GM19025 (cell line): ENCODE measurements around the gene FAM229A.
"Not testable (repeated sequence)": the region's sequence is repeated elsewhere in the genome, so short reads cannot be mapped to it uniquely, and the experiment has no call there.

Experiments used
- ATAC-seq: cut with Tn5 transposase; IDR thresholded peaks from one replicate; pipeline ENCODE4 v1.9.1; 2021; ENCODE audit warnings: mild to moderate bottlenecking, low read depth, moderate library complexity; ENCODE audit not compliant: unreplicated experiment

The FAM229A gene, protein sequence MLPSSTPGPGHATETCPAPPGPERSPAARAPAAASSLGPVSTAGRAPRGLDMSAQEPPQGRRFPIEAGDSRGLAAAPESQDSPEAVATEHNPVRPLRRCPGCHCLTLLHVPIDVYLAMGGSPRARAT

DNA sequence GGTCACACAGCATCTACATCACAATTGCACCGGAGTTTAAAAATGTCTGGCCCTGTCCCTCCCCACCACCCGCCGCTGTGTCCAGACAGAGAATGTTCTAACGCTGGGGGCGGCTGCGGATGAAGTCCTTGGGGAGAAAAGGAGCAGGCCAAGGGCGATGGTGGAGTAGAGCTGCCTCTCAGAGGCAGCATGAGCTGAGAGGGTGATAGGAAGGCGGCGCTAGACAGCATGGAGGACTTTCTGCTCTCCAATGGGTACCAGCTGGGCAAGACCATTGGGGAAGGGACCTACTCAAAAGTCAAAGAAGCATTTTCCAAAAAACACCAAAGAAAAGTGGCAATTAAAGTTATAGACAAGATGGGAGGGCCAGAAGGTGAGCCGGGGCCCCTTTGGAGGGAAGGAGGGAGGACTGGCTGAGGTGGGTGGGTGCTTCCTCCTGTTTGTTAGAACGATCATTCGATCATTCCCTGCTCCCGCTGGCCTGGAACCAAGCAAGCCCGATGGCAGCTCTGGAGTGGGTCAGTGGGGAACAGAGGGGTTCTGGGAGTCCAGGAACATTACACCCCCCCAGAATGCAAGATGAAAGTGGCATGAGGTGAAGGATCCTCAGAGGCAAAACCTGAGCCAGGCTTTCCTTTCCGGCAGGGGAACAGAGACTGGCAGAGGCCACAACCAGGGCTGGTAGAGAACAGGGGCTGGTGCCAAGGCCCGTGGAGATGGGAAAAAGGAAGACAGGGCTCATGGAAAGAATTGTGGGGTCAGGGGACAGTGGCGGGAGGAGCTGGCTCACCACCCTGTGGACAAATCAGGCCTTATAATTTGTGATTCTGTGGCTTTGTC lies at the start of gene FAM229A, which contains the start of gene TSSK3:
Gene FAM229A, minus strand, starts transcription at position 12 of the 840 bp plus-strand sequence. CDS start 394 bp downstream, outside the sequence.
Gene TSSK3, plus strand, starts transcription at position 66 of the 840 bp plus-strand sequence. Its CDS starts 163 bp downstream, at position 229.
- ATAC-seq = no peak

GRCh38 chr1:32411261-32411660 lies 49.0 kb upstream of the FAM229A start:
- no peak for ATAC-seq

- no peak for ATAC-seq
Observed at GRCh38 chr1:32406629-32407111, 44.4 kb upstream of the FAM229A start.

- ATAC-seq = no peak
Observed at GRCh38 chr1:32405672-32406467, 43.6 kb upstream of the FAM229A start.

DNA sequence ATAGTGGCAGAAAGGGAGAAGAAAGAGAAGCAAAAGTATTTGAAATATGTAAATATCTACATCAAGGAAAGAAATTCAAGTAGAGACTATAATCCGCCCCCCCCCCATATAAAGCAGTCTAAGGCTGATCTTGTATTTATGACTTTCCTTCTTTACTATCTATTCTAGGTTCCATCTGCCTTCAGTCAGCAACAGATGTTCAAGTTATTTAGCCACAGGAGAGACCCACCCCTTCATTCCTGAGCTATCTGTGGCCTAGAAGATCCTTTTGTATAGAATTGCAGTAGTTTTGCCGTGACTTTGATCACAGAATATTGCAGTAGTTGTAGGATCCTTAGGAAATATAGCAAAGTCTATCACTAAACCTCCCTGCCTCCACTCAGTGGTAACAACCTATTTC lies 42.7 kb upstream of the FAM229A start:
- no peak for ATAC-seq

DNA sequence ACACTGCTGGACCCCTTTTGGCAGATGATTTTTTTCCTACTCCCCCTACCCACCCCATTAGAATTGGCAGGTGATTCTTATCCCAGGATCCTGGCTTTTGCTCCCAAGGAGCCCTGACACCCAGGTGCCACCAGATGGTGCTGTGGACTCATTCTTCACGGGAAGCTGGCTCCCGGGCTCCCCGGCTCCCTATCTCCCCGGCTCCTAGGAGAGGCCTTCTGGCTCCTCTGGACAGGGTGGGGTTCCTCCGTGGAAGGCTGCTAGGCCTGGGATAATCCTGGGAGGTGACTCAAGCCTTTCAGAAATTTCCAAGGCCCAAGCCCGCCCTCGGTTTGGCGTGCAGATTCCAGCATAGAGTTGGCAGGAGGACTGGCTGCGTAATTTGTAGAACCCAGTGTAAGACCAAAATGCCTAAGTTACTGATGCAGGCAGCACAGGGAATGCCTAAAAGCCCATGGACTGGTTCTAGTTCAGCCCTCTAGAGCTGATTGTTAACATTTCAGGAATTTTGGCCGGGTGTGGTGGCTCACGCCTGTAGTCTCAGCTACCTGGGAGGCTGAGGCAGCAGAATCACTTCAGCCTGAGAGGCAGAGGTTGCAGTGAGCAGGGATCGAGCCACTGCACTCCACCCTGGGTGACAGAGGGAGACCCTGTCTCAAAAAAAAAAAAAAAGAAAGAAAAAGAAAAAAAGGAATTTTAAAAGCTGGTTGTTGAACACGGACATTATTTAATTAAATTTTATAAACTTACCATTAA lies 38.8 kb upstream of the FAM229A start:
- ATAC-seq = no peak

DNA sequence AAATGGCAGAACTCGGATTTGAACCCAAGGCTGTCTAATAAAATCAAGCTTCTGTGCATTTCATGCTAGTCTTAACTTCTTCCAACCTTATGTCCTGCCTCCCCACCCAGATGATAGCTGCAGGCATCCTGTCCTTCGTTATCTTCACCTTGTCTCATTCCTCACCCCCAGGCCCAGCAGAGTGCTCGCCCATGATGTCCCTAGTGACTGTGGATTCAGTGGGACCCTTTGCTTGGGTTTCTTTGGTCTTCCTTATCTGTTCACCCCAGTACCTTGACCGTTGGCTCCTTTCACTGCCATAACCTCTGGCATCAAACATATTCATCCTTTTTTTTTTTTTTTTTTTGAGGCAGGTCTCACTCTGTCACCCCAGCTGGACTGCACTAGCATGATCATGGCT lies 37.6 kb upstream of the FAM229A start:
- ATAC-seq = no peak

GRCh38 chr1:32398401-32398800 lies 36.1 kb upstream of the FAM229A start:
- no peak for ATAC-seq

- ATAC-seq = not testable (repeated sequence)
Observed at GRCh38 chr1:32396524-32396923, 34.2 kb upstream of the FAM229A start.

DNA sequence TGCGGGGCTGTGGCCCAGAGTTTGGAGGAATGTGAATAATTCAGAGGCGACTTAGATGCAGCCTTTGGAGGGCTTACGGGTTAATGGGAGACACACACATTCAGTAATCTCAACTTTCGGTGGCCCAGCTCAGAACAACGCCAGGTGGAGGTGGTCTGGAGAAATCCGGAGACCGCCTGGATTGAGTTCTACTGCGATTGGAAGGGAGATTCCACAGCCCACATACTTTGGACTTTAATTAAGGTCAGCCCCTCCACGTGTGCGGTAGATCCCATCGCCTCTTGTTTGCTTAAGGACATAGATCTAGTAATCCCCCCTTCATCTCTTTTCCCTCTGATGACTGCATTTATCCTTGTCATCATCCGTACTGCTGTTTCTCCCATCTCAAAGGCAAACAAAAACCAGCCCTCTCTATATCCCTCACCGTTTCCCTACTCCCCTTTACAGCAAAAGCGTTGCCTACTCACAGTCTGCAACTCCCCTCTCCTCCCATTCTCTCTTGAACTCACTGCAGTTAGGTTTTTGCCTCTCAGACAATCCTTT lies 32.7 kb upstream of the FAM229A start:
- ATAC-seq = no peak

- peak; percentile 95 for ATAC-seq
Observed at GRCh38 chr1:32394141-32394889, 32.0 kb upstream of the FAM229A start, which contains the start of gene BSDC1. Gene BSDC1 (minus strand): TSS chr1:32394441. CDS start chr1:32394414, 27 bp downstream.

- peak; percentile 3 for ATAC-seq
Observed at GRCh38 chr1:32393832-32394140, 31.5 kb upstream of the FAM229A start.

- ATAC-seq = no peak
Observed at GRCh38 chr1:32393136-32393535, 30.9 kb upstream of the FAM229A start.

DNA sequence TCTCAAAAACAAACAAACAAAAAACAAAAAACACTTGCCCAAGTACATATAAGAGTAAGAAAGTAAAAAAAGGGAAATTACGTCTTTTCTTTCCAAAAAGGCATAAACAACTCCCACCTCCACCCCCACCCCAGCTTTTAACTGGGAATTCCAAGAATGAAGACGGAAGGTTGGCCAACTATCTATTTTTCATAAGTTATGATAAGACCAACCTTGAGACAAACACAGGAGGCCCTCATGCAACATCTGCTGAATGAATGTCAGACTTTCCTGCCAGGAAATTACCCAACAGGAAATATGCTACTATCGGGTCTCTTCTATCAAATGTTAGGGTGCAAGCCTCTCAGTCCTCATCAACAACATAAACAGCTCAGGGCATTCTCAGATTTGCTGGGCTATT lies 30.0 kb upstream of the FAM229A start:
- no peak for ATAC-seq

DNA sequence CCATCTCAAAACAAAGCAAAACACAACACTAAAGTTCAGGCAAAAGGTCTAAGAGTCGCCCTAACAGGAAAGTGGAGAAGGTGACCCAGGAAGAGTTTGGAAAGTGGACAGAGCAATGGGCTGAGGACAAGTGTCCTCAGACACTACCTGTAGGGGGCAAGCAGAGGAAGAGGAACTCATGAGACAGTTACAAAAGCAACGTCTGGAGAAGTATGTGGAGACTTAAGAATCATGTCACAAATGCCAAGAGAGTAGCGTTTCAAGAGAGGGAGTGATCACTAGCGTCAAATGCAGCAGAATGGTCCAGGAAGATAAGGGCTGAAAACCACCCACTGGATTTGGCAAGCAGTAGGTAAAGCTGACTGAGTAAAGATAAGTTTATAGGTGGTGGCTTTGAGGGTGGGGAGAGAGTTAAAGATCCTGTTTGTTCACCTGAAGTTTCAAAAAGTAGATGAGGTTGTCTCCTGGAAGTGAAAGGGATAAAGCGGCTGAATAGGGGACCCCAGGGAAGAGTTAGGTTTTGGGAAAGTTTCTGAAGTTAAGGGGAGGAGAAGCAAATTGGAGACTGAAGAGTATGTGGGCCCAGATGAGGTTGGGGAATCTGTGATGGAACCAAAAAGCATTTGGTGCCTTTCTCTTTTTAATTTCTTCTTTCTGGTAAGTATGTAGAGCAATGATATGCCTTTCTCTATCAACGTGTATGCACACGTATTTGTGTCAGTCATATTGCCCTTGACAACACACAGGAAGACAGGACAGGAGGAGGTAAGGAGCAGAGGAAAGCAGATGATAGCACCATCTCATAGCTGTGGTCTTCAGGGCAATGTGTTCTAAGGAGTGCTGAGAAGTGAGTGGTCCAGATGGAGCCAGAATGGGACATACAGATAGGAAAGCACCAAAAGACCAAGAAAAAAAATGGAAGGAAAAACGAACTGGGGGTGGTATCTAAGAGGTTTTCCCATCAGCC lies 28.9 kb upstream of the FAM229A start:
- no peak for ATAC-seq

DNA sequence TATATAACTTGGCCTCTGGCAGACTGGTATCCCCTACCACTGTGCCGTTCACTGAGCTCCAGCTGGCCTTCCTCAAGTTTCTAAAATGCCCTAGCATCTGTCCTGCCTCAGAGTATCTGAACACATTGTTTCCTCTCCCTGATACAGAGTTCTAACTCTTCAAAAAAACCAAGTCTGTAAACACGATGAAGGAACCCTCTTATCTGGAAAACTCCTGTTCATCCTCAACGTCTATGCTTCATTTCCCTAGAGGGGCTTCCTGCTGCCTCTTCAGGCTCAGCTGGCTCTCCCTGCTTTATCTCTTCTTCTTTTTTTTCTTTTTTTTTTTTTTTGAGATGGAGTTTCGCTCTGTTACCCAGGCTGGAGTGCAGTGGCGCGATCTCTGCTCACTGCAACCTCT lies 26.4 kb upstream of the FAM229A start:
- no peak for ATAC-seq

- ATAC-seq = no peak
Observed at GRCh38 chr1:32386676-32387392, 24.5 kb upstream of the FAM229A start.

- no peak for ATAC-seq
Observed at GRCh38 chr1:32380057-32380456, 17.8 kb upstream of the FAM229A start.
